Breast epithelium (tissue), 3 donors: ENCODE measurements around the gene LIN7A.

Experiments
- POLR2A ChIP-seq: fragments of 450-650 bp; IDR thresholded peaks from one replicate; pipeline ENCODE4 v1.6.1; 2016; ENCODE audit warnings: antibody characterized with exemption, mild to moderate bottlenecking, moderate library complexity
- TF ChIP-seq, protein P1 (sequence below), 3 donors: fragments of 450-650 bp; IDR thresholded peaks; one replicate each; pipeline ENCODE4 v1.5.1; 2016 to 2017; ENCODE audit warnings: antibody characterized with exemption in 3 of 3, mild to moderate bottlenecking in 3 of 3, moderate library complexity in 3 of 3

DNA sequence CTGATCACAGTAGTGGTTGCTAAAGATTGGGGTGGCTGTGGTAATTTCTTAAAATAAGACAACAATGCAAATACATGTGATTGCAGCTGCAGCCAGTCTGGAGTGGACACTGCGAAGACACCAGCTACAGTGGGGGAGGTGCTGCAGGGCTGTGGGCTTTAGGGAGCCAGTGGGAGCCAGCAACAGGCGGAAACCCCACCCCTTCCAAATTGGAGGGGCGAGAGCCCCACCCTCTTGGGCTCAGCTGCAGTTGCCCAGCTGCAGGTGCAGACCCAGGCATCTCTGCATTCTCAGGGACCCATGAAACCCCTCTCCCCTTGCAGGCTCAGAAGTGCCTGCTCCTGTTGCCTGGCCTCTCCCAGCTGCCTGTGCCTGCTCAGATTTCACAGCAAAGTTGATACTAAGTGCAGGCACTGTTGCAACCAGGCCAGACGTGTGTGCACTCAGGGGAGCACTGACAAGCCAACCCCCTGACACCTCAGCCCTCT, 116.2 kb downstream of the LIN7A start:
- TF ChIP-seq, protein P1, sequence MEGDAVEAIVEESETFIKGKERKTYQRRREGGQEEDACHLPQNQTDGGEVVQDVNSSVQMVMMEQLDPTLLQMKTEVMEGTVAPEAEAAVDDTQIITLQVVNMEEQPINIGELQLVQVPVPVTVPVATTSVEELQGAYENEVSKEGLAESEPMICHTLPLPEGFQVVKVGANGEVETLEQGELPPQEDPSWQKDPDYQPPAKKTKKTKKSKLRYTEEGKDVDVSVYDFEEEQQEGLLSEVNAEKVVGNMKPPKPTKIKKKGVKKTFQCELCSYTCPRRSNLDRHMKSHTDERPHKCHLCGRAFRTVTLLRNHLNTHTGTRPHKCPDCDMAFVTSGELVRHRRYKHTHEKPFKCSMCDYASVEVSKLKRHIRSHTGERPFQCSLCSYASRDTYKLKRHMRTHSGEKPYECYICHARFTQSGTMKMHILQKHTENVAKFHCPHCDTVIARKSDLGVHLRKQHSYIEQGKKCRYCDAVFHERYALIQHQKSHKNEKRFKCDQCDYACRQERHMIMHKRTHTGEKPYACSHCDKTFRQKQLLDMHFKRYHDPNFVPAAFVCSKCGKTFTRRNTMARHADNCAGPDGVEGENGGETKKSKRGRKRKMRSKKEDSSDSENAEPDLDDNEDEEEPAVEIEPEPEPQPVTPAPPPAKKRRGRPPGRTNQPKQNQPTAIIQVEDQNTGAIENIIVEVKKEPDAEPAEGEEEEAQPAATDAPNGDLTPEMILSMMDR (IDR thresholded peaks at IDR 0.05): no peak
- no peak for TF ChIP-seq POLR2A
